Measurements from ENCODE around the gene BCAS3.
"Not testable (repeated sequence)": the region's sequence is repeated elsewhere in the genome, so short reads cannot be mapped to it uniquely, and the experiment has no call there.

Gene BCAS3

DNA sequence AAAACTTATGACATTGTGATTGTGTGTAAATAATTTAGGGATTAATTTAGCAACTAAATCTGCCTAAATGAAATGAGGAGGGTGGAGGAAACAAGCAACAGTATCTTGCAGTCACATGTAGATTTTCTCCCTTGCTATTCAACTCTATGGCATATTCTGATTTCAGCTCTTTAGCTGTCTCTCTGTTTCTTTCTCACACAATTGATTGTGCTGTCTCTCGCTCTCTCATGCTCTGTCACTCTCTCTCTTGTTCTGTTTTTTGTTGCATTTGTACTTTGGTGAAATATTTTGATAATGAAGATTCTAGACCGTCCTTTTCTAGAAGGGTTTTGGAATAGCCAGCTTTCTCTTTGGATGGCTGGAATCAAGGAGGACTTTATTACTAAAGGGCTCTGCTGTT, 70.6 kb downstream of the BCAS3 start:
- DNase-seq = no peak

- DNase-seq = no peak
These were observed 71.4 kb downstream of the BCAS3 start for GRCh38 chr17:60749050-60749449.

DNA sequence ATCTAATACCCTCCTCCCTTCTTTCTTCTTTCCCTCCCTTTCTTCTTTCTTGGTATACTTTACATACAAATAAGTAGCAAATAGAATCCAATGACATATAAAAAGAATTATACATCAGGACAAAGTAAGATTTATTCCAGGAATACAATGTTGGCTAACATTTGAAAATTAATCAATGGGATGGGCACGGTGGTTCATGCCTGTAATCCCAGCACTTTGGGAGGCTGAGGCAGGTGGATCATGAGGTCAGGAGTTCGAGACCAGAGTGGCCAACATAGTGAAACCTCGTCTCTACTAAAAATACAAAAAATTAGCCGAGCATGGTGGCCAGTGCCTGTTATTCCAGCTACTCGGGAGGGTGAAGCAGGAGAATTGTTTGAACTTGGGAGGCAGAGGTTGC, 72.1 kb downstream of the BCAS3 start:
- DNase-seq = no peak

DNA sequence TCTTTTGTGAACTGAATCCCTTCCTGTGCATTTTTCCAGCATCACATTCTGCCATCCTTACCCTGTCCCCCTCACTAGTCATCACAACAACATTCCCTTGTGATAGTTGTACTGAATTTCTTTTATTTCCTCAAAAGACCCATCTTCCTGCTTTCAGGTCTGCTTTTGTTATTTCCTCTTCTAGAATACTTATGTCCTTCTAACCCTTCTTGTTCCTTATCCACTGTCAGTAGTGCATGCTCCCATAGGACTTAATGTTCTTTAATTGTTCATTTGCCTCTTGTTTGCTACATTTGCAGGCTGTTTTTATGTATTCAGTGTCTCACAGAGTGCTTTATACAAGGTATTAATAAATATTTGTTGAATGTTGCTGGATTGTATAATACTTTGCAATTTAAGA, 73.0 kb downstream of the BCAS3 start:
- no peak for DNase-seq

DNA sequence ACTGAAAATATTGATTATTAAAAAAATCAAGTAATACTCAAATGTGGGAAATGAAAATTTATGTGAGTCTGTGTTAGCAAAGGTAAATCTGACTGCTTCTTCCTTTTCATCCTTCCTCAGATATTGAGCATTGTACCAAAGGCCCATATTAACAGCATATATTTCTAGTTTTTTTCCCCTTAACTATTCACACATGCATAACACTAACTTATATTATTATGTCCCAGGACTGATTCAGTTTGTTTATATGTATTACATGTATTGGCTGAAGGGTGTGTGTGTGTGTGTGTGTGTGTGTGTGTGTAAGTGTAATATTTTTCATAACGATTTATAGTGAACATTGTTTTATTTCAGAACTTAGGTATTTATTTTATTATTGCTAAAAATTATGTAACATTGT, 74.2 kb downstream of the BCAS3 start:
- no peak for DNase-seq

DNA sequence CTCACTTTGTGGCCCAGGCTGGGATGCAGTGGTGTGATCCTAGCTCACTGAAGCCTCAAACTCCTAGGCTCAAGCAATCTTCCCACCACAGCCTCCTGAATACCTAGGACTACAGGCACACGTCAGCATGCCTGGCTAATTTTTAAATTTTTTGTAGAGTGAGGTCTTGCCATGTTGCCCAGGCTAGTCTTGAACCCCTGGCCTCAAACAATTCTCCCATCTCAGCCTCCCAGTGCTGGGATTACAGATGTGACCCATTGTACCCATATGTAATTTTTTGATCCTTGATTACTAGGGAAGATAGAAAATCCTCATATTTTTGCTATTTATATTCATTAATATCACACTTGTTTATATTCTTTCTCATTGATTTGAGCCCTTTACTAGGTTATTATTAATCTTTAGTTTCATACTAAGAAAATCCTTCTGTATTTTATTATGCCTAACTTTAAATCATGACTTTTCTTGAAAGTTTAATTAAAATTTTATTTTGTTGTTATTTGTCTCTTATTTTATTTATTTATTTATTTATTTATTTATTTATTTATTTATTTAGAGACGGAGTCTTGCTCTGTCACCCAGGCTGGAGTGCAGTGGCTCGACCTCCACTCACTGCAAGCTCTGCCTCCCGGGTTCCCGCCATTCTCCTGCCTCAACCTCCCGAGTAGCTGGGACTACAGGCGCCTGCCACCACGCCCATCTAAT, 75.4 kb downstream of the BCAS3 start:
- no peak for DNase-seq

DNA sequence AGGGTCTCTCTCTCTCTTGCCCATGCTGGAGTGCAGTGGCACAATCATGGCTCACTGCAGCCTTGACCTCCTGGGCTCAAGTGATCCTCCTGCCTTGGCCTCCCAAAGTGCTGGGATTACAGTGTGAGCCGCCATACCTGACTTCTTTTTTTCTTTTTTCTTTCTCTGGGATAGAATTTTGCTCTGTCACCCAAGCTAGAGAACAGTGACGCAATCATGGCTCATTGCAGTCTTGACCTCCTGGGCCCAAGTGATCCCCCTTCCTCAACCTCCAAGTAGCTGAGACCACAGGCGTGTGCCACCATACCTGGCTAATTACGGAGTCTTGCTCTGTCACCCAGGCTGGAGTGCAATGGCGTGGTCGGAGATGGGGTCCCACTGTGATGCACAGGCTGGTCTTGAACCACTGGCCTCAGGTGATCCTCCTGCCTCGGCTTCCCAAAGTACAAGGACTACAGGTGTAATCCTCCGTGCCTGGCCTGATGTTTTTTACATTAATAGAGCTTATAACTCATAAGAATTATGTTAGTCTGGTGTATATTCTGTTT, 76.5 kb downstream of the BCAS3 start:
- no peak for DNase-seq

GRCh38 chr17:60756798-60757197, 79.1 kb downstream of the BCAS3 start:
- not testable (repeated sequence) for DNase-seq

DNA sequence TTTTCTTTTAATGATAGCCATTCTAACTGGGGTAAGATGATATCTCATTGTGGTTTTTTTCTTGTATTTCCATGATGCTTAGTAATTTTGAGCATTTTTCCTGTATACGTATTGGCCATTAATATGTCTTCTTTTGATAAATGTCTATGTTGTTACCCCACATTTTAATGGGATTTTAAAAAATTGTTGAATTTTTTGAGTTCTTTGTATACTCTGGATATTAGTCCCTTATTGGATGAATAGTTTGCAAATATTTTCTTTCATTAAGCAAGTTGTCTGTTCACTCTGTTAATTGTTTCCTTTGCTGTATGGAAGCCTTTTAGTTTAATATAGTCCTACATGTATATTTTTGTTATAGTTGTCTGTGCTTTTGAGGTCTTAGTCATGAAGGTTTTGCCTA, 79.8 kb downstream of the BCAS3 start:
- DNase-seq = no peak

- DNase-seq = no peak
These were observed 82.1 kb downstream of the BCAS3 start for GRCh38 chr17:60759756-60760155.

- not testable (repeated sequence) for DNase-seq
These were observed 83.7 kb downstream of the BCAS3 start for GRCh38 chr17:60761301-60761700.

DNA sequence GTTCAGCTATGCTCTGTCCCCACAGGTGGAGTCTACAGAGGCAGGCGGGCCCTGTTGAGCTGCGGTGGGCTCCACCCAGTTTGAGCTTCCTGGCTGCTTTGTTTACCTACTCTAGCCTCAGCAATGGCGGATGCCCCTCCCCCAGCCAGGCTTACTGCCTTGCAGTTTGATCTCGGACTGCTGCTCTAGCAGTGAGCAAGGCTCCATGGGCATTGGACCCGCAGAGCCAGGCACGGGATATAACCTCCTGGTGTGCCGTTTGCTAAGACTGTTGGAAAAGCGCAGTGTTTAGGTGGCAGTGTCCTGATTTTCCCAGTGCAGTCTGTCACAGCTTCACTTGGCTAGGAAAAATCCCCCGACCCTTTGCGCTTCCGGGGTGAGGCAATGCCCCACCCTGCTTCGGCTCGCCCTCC, 89.1 kb downstream of the BCAS3 start:
- DNase-seq = no peak

DNA sequence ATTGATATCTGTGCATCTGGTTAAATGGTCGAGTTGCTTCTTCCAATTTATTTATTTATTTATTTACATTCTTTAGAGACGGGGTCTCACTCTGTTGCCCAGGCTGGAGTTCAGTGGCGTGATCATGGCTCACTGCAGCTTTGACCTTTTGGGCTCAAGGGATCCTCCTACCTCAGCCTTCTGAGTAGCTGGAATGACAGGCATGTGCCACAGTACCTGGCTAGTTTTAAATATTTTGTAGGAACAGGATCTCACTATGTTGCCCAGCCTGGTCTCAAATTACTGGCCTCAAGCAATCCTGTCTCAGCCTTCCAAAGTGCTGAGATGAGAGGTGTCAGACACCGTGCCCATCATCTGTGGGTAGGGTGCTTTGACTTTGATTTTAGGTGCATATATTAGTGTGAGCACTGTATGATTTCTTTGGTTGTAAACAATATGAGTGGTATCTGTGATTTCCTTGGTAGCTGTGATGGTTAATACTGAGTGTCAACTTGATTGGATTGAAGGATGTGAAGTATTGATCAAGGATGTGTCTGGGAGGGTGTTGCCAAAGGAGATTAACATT, 90.2 kb downstream of the BCAS3 start:
- DNase-seq = no peak

DNA sequence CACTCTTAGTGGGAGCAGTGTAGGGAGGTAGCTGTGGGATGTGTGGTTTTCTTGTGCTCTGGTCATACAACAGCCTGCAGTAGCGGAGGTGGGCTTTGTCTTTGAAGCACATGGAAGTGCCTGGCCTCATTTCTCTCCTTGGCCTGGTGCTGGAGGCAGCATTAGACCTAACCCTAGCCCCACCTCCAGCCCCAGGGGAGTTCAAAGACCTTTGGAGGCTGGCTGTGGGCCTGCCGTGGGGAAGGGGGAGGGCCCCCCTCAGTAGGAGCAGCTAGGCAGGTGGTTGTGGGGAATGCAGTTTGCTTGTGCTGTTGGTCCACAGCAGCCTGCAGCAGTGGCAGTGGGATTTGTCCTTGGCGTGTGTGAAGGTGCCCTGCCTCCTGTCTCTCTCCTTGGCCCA, 91.7 kb downstream of the BCAS3 start:
- no peak for DNase-seq

DNA sequence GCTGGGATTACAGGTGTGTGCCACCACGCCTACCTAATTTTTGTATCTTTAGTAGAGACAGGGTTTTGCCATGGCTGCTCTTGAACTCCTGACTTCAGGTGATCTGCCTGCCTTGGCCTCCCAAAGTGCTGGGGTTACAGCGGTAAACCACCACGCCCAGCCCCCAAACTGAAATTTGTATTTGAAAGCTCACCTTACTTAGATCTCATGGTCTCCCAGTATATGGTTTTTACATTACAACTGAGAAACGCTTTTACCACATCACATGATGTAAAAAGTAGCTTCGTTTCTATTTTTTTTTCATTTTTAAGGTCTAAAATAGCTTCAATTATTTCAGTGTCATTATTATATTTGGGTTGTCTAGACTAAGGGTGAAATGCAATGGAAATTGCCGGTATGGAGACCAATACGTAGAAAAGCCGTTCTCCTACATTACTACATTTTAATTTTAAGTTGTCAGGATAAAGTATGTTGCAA, 93.3 kb downstream of the BCAS3 start:
- DNase-seq = no peak

DNA sequence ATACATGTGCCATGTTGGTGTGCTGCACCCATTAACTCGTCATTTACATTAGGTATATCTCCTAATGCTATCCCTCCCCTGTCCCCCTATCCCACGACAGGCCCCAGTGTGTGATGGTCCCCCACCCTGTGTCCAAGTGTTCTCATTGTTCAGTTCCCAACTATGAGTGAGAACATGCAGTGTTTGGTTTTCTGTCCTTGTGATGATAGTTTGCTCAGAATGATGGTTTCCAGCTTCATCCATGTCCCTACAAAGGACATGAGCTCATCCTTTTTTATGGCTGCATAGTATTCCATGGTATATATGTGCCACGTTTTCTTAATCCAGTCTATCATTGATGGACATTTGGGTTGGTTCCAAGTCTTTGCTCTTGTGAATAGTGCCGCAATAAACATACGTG, 94.0 kb downstream of the BCAS3 start:
- not testable (repeated sequence) for DNase-seq

DNA sequence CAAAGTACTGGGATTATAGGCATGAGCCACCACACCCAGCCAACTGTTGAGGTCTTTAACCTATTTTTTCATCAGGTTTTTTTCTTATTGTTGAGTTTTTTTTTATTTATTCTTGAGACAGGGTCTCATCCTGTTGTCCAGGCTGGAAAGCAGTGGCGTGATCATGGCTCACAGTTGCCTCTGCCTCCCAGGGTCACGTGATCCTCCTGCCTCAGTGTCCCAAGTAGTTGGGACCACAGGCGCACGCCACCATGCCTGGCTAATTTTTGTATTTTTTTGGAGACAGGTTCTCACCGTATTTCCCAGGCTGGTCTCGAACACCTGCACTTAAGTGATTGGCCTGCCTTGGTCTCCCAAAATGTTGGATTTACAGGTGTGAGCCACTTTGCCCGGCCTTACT, 95.9 kb downstream of the BCAS3 start:
- DNase-seq = no peak

- DNase-seq = no peak
These were observed 104.3 kb downstream of the BCAS3 start for GRCh38 chr17:60781880-60782412.

DNA sequence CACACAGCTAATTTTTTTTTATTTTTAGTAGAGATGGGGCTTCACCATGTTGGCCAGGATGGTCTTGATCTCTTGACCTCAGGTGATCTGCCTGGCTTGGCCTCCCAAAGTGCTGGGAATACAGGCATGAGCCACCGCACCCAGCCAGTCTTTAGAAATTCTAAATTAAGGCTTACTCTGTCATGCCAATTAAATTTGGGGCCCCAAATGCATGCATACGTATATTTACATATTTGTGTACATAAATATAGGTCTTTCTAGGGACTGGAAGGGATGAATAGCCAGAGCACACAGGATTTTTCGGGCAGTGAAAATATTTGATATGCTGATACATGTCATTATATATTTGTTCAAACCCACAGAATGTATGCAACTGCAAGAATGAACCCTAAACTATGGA, 105.1 kb downstream of the BCAS3 start:
- DNase-seq = no peak

DNA sequence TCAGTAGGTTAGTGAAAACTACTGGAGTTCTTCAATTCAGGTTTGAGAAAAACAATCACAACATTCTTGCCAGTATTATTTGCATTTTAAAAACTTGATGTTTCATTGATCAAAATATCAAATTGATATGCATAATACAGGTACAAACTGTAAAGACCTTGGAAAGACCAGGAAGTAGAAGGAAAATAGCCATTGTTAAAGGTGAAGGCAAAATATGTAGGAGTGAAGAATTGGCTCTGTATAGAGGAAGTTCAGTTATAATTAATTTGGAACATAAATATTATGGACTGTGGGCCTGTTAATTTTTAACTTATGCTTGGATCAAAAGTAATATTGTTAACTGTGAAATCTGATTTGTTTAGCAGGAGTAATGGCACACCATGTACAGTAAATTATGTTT, 112.6 kb downstream of the BCAS3 start:
- DNase-seq = no peak

- no peak for DNase-seq
These were observed 114.7 kb downstream of the BCAS3 start for GRCh38 chr17:60792250-60792898.

- no peak for DNase-seq
These were observed 120.9 kb downstream of the BCAS3 start for GRCh38 chr17:60798576-60798975.

- no peak for DNase-seq
These were observed 124.7 kb downstream of the BCAS3 start for GRCh38 chr17:60802377-60802776.

- no peak for DNase-seq
These were observed 125.4 kb downstream of the BCAS3 start for GRCh38 chr17:60803059-60803458.
